GM23338 (cell line): ENCODE results near the gene PNRC2. TPM values are rescaled to one million over a fixed set of nuclear protein-coding genes. Genes with fewer than 3 reads are reported as not detected.

ENCODE experiments used
- ATAC-seq: fragments of 200-7000 bp; cut with Tn5 transposase; 3 replicates; pipeline ENCODE4 v1.9.1; 2020
- DNase-seq: peaks from one replicate; pipeline ENCODE4 v3.0.0-alpha.2; 2015; ENCODE audit warnings: low spot score
- H2AFZ ChIP-seq: fragments of 200-600 bp; sonication (generic); 2 replicates; pipeline ENCODE4 v1.8.0; 2016; ENCODE audit warnings: antibody characterized with exemption, mild to moderate bottlenecking, moderate library complexity
- H3F3A ChIP-seq: fragments of 200-600 bp; sonication (generic); replicated peaks from 2 replicates; pipeline ENCODE4 v1.8.0; 2017; ENCODE audit warnings: antibody characterized with exemption, mixed run types, low read depth
- H3K27ac ChIP-seq: fragments of 200-600 bp; sonication (generic); 2 replicates; pipeline ENCODE4 v1.6.1; 2016; ENCODE audit warnings: low read depth
- H3K27me3 ChIP-seq: fragments of 200-600 bp; sonication (generic); 2 replicates; pipeline ENCODE4 v1.8.0; 2016; ENCODE audit warnings: mild to moderate bottlenecking, mixed run types, moderate library complexity; ENCODE audit not compliant: insufficient read depth
- H3K36me3 ChIP-seq: fragments of 200-600 bp; sonication (generic); 2 replicates; pipeline ENCODE4 v1.8.0; 2016; ENCODE audit warnings: mild to moderate bottlenecking; ENCODE audit not compliant: insufficient read depth
- H3K4me1 ChIP-seq: fragments of 200-600 bp; sonication (generic); 2 replicates; pipeline ENCODE4 v1.8.0; 2016; ENCODE audit warnings: mild to moderate bottlenecking, moderate library complexity; ENCODE audit not compliant: insufficient read depth
- H3K4me2 ChIP-seq: fragments of 200-600 bp; sonication (generic); 2 replicates; pipeline ENCODE4 v1.7.1; 2017; ENCODE audit warnings: mixed run types
- H3K4me3 ChIP-seq: fragments of 200-600 bp; sonication (generic); 2 replicates; pipeline ENCODE4 v1.6.1; 2016; ENCODE audit warnings: mixed run types
- H3K79me2 ChIP-seq: fragments of 200-600 bp; sonication (generic); replicated peaks from 2 replicates; pipeline ENCODE4 v1.8.0; 2017; ENCODE audit warnings: mild to moderate bottlenecking; ENCODE audit not compliant: insufficient read depth
- H3K9me2 ChIP-seq: fragments of 200-600 bp; sonication (generic); 2 replicates; pipeline ENCODE4 v1.8.0; 2017; ENCODE audit not compliant: insufficient read depth
- H4K20me1 ChIP-seq: fragments of 200-600 bp; sonication (generic); replicated peaks from 2 replicates; pipeline ENCODE4 v1.8.0; 2017; ENCODE audit warnings: mild to moderate bottlenecking; ENCODE audit not compliant: insufficient read depth
- H3K27ac Mint-ChIP-seq: 2 replicates; pipeline ENCODE4 v1.8.0; 2020; ENCODE audit warnings: inconsistent platforms, mild to moderate bottlenecking, moderate library complexity, mixed read lengths
- H3K27me3 Mint-ChIP-seq: 3 replicates; pipeline ENCODE4 v1.8.0; 2022; ENCODE audit warnings: low read depth, mild to moderate bottlenecking, moderate library complexity, mixed read lengths, inconsistent platforms; ENCODE audit not compliant: insufficient read depth, poor library complexity
- H3K36me3 Mint-ChIP-seq: 3 replicates; pipeline ENCODE4 v1.8.0; 2021; ENCODE audit warnings: low read depth, mild to moderate bottlenecking, inconsistent platforms, moderate library complexity, mixed read lengths
- H3K4me1 Mint-ChIP-seq: 3 replicates; pipeline ENCODE4 v1.8.0; 2020; ENCODE audit warnings: mild to moderate bottlenecking, inconsistent platforms, mixed read lengths
- H3K4me3 Mint-ChIP-seq: 3 replicates; pipeline ENCODE4 v1.8.0; 2021; ENCODE audit warnings: moderate library complexity, mild to moderate bottlenecking, inconsistent platforms, mixed read lengths
- H3K9me3 Mint-ChIP-seq: 3 replicates; pipeline ENCODE4 v1.8.0; 2020; ENCODE audit warnings: moderate library complexity, mild to moderate bottlenecking, inconsistent platforms, mixed read lengths
- CREB1 ChIP-seq: fragments of 250-450 bp; sonication (Bioruptor Pico); IDR thresholded peaks from 2 replicates; pipeline ENCODE4 v1.5.0; 2020; ENCODE audit warnings: low read depth, mild to moderate bottlenecking, moderate library complexity
- EZH2 ChIP-seq: fragments of 200-600 bp; sonication (generic); IDR thresholded peaks from one replicate; pipeline ENCODE4 v1.8.0; 2017; ENCODE audit warnings: antibody characterized with exemption, mild to moderate bottlenecking, low read depth; ENCODE audit not compliant: unreplicated experiment
- EZH2phosphoT487 ChIP-seq: fragments of 200-600 bp; sonication (generic); IDR thresholded peaks from one replicate; pipeline ENCODE4 v1.8.1; 2018; ENCODE audit warnings: antibody characterized with exemption; ENCODE audit not compliant: unreplicated experiment
- JUNB ChIP-seq: IDR thresholded peaks from one replicate; pipeline ENCODE4 v1.6.1; 2016; ENCODE audit warnings: antibody characterized with exemption; ENCODE audit not compliant: unreplicated experiment
- NANOG ChIP-seq: IDR thresholded peaks from 2 replicates; pipeline ENCODE4 v1.6.1; 2016; ENCODE audit warnings: antibody characterized with exemption, borderline replicate concordance
- POLR2AphosphoS5 ChIP-seq: IDR thresholded peaks from 2 replicates; pipeline ENCODE4 v1.6.1; 2016; ENCODE audit warnings: antibody characterized with exemption, low read depth
- STAT1 ChIP-seq: IDR thresholded peaks from one replicate; pipeline ENCODE4 v1.6.1; 2016; ENCODE audit warnings: antibody characterized with exemption; ENCODE audit not compliant: unreplicated experiment
- ZNF114 ChIP-seq: fragments of 250-450 bp; sonication (Bioruptor Pico); IDR thresholded peaks from 2 replicates; pipeline ENCODE4 v1.5.0; 2020; ENCODE audit warnings: mild to moderate bottlenecking, moderate library complexity
- ZNF331 ChIP-seq: fragments of 250-450 bp; sonication (Bioruptor Pico); IDR thresholded peaks from 2 replicates; pipeline ENCODE4 v1.5.0; 2020; ENCODE audit warnings: low read depth, mild to moderate bottlenecking, moderate library complexity
- polyA plus RNA-seq: library from polyadenylated mRNA; unstranded; fragments of >200 nt; fragmentation: Nextera tagmentation; extraction: Ambion mirVana; gene quantifications from 2 replicates; pipeline ENCODE4 v1.2.1, GENCODE V29; 2016
- total RNA-seq: library from RNA; depleted of rRNA; stranded (reverse); fragments of >200 nt; shearing (Covaris generic); gene quantifications from 2 replicates; pipeline ENCODE4 v1.2.3, GENCODE V29; 2014
- TF ChIP-seq, protein P1 (sequence below), 2 experiments: fragments of 200-600 bp in 1 of 2; sonication (generic) in 1 of 2; conservative IDR thresholded peaks; 2 replicates each; pipeline versions ENCODE4 v1.5.1 to v1.6.1; 2016 to 2017; ENCODE audit warnings: antibody characterized with exemption in 2 of 2, low read depth in 2 of 2, mild to moderate bottlenecking in 2 of 2, moderate library complexity in 1 of 2
- TF ChIP-seq, protein P2 (sequence below): IDR thresholded peaks from 2 replicates; pipeline ENCODE4 v1.6.1; 2016; ENCODE audit warnings: antibody characterized with exemption
- TF ChIP-seq, protein P3 (sequence below): IDR thresholded peaks from one replicate; pipeline ENCODE4 v1.6.1; 2018; ENCODE audit warnings: antibody characterized with exemption; ENCODE audit not compliant: unreplicated experiment
- TF ChIP-seq, protein P4 (sequence below): fragments of 250-450 bp; sonication (Bioruptor Pico); IDR thresholded peaks from 2 replicates; pipeline ENCODE4 v1.5.0; 2020; ENCODE audit warnings: mild to moderate bottlenecking, moderate library complexity

PNRC2 gene
- total and polyA plus RNA-seq, 2 experiments from 2014 or later: 157 to 237 TPM

DNA sequence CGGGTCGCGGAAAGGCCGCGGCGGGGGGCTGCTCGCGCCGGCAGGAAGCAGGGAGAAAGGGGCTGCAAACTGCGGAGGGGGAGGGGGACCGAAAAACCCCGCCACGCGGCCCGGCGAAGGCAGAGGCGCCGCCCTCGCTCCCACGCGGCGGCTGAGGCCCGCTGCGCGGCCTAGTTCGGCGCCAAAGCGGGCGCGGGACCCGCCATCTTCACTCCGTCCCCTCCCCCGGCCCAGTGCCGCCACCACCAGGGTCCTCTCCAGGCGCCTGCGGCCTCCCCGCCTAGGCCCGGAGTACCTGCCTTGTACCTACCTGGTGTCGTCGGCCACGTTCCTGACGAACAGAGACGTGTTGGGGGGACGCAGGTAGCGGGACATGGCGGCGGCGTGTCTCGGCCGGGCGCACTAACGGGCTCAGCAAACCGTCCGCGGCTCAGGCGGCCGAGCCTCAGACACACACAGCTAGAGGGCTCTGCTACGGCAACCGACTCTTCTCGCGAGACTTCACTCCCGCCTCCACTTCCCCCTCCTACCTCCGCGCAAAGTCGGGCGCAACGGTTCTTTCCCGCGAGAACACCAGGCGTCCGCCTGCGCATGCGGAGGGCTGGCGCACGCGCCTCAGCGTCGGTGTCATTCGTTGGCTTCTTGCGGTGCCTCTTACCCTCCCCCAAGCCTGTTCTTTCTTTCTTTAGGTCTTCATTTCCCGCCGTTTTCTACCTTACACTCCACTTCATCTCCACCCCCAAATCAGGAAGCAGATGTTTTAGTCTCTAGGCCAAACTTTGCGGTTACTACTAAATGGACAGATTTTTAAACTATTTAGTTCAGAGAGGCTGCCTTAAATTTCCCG is 20.5 kb downstream of the PNRC2 start, which contains the start of gene SRSF10:
Gene SRSF10 (minus strand): TSS at position 447 of the 847 bp plus-strand sequence. CDS start 72 bp downstream, at position 375.
- TF ChIP-seq, protein P1, sequence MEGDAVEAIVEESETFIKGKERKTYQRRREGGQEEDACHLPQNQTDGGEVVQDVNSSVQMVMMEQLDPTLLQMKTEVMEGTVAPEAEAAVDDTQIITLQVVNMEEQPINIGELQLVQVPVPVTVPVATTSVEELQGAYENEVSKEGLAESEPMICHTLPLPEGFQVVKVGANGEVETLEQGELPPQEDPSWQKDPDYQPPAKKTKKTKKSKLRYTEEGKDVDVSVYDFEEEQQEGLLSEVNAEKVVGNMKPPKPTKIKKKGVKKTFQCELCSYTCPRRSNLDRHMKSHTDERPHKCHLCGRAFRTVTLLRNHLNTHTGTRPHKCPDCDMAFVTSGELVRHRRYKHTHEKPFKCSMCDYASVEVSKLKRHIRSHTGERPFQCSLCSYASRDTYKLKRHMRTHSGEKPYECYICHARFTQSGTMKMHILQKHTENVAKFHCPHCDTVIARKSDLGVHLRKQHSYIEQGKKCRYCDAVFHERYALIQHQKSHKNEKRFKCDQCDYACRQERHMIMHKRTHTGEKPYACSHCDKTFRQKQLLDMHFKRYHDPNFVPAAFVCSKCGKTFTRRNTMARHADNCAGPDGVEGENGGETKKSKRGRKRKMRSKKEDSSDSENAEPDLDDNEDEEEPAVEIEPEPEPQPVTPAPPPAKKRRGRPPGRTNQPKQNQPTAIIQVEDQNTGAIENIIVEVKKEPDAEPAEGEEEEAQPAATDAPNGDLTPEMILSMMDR (conservative IDR thresholded peaks at IDR 0.05; ENCODE audit: low read depth in 2 of 2): peak in 1 of 2 experiments; percentile 25; a peak in 1 of 4 replicates
- TF ChIP-seq, protein P2, sequence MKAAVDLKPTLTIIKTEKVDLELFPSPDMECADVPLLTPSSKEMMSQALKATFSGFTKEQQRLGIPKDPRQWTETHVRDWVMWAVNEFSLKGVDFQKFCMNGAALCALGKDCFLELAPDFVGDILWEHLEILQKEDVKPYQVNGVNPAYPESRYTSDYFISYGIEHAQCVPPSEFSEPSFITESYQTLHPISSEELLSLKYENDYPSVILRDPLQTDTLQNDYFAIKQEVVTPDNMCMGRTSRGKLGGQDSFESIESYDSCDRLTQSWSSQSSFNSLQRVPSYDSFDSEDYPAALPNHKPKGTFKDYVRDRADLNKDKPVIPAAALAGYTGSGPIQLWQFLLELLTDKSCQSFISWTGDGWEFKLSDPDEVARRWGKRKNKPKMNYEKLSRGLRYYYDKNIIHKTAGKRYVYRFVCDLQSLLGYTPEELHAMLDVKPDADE: 0 out of 2 replicates have a peak, but pooled peaks have one; percentile 38
- TF ChIP-seq, protein P3, sequence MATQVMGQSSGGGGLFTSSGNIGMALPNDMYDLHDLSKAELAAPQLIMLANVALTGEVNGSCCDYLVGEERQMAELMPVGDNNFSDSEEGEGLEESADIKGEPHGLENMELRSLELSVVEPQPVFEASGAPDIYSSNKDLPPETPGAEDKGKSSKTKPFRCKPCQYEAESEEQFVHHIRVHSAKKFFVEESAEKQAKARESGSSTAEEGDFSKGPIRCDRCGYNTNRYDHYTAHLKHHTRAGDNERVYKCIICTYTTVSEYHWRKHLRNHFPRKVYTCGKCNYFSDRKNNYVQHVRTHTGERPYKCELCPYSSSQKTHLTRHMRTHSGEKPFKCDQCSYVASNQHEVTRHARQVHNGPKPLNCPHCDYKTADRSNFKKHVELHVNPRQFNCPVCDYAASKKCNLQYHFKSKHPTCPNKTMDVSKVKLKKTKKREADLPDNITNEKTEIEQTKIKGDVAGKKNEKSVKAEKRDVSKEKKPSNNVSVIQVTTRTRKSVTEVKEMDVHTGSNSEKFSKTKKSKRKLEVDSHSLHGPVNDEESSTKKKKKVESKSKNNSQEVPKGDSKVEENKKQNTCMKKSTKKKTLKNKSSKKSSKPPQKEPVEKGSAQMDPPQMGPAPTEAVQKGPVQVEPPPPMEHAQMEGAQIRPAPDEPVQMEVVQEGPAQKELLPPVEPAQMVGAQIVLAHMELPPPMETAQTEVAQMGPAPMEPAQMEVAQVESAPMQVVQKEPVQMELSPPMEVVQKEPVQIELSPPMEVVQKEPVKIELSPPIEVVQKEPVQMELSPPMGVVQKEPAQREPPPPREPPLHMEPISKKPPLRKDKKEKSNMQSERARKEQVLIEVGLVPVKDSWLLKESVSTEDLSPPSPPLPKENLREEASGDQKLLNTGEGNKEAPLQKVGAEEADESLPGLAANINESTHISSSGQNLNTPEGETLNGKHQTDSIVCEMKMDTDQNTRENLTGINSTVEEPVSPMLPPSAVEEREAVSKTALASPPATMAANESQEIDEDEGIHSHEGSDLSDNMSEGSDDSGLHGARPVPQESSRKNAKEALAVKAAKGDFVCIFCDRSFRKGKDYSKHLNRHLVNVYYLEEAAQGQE: no peak
- TF ChIP-seq EZH2 (no peak), POLR2AphosphoS5 (peak; percentile 96), STAT1 (no peak), EZH2phosphoT487 (no peak), JUNB (no peak), ZNF114 (CRISPR knock-in tag) (no peak), CREB1 (CRISPR knock-in tag) (peak; percentile 70), NANOG (0 out of 2 replicates have a peak, but pooled peaks have one; percentile 15), ZNF331 (CRISPR knock-in tag) (no peak)
- TF ChIP-seq, protein P4, sequence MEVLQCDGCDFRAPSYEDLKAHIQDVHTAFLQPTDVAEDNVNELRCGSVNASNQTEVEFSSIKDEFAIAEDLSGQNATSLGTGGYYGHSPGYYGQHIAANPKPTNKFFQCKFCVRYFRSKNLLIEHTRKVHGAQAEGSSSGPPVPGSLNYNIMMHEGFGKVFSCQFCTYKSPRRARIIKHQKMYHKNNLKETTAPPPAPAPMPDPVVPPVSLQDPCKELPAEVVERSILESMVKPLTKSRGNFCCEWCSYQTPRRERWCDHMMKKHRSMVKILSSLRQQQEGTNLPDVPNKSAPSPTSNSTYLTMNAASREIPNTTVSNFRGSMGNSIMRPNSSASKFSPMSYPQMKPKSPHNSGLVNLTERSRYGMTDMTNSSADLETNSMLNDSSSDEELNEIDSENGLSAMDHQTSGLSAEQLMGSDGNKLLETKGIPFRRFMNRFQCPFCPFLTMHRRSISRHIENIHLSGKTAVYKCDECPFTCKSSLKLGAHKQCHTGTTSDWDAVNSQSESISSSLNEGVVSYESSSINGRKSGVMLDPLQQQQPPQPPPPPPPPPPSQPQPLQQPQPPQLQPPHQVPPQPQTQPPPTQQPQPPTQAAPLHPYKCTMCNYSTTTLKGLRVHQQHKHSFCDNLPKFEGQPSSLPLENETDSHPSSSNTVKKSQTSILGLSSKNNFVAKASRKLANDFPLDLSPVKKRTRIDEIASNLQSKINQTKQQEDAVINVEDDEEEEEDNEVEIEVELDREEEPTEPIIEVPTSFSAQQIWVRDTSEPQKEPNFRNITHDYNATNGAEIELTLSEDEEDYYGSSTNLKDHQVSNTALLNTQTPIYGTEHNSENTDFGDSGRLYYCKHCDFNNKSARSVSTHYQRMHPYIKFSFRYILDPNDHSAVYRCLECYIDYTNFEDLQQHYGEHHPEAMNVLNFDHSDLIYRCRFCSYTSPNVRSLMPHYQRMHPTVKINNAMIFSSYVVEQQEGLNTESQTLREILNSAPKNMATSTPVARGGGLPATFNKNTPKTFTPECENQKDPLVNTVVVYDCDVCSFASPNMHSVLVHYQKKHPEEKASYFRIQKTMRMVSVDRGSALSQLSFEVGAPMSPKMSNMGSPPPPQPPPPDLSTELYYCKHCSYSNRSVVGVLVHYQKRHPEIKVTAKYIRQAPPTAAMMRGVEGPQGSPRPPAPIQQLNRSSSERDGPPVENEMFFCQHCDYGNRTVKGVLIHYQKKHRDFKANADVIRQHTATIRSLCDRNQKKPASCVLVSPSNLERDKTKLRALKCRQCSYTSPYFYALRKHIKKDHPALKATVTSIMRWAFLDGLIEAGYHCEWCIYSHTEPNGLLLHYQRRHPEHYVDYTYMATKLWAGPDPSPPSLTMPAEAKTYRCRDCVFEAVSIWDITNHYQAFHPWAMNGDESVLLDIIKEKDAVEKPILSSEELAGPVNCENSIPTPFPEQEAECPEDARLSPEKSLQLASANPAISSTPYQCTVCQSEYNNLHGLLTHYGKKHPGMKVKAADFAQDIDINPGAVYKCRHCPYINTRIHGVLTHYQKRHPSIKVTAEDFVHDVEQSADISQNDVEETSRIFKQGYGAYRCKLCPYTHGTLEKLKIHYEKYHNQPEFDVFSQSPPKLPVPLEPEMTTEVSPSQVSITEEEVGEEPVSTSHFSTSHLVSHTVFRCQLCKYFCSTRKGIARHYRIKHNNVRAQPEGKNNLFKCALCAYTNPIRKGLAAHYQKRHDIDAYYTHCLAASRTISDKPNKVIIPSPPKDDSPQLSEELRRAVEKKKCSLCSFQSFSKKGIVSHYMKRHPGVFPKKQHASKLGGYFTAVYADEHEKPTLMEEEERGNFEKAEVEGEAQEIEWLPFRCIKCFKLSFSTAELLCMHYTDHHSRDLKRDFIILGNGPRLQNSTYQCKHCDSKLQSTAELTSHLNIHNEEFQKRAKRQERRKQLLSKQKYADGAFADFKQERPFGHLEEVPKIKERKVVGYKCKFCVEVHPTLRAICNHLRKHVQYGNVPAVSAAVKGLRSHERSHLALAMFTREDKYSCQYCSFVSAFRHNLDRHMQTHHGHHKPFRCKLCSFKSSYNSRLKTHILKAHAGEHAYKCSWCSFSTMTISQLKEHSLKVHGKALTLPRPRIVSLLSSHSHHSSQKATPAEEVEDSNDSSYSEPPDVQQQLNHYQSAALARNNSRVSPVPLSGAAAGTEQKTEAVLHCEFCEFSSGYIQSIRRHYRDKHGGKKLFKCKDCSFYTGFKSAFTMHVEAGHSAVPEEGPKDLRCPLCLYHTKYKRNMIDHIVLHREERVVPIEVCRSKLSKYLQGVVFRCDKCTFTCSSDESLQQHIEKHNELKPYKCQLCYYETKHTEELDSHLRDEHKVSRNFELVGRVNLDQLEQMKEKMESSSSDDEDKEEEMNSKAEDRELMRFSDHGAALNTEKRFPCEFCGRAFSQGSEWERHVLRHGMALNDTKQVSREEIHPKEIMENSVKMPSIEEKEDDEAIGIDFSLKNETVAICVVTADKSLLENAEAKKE (CRISPR knock-in tag): no peak
- Histone ChIP-seq H2AFZ (no peak within 1 kb of the TSS), H3K36me3 (peaks cover 15% of the 10 kb centered on the region; the same call in 1 of the 2 replicates), H3K4me1 (peaks cover 31% of the 10 kb centered on the region), H3K27ac (peak within 1 kb of the TSS; percentile 100), H4K20me1 (peaks cover 43% of the 10 kb centered on the region), H3K27me3 (no peaks in the 10 kb centered on the region), H3K79me2 (peaks cover 50% of the 10 kb centered on the region), H3F3A (no peaks in the 10 kb centered on the region; the same call in 1 of the 2 replicates), H3K4me3 (peak within 1 kb of the TSS; percentile 69), H3K9me2 (no peaks in the 10 kb centered on the region), H3K4me2 (peak within 1 kb of the TSS; percentile 89)
- no peaks in the 10 kb centered on the region; the same call in 2 of the 3 replicates for H3K9me3 Mint-ChIP-seq
- peaks cover 35% of the 10 kb centered on the region for H3K4me1 Mint-ChIP-seq
- H3K27me3 Mint-ChIP-seq: peaks cover 12% of the 10 kb centered on the region
- peaks cover 42% of the 10 kb centered on the region for H3K36me3 Mint-ChIP-seq
- DNase-seq (peak; percentile 99), ATAC-seq (peak; percentile 92)
- H3K4me3 Mint-ChIP-seq: peak within 1 kb of the TSS; percentile 97
- H3K27ac Mint-ChIP-seq: peak within 1 kb of the TSS; percentile 99
